T-cell (primary cell): ENCODE data around the gene UGT2B17. TPM values are rescaled to one million over a fixed set of nuclear protein-coding genes. Genes with fewer than 3 reads are reported as not detected.

ENCODE experiments used
- ATAC-seq, 4 experiments: fragments of 200-7000 bp in 3 of 4; fragments of 150-1000 bp in 1 of 4; cut with Tn5 transposase; replicated peaks in 1 of 4; 1 replicate in 3 of 4; 2 replicates in 1 of 4; pipeline ENCODE4 v1.10.0; 2021; ENCODE audit warnings: moderate library complexity in 3 of 4, mild to moderate bottlenecking in 2 of 4, moderate number of reproducible peaks in 1 of 4
- CTCF ChIA-PET, 2 donors: fragments of 300-600 bp; sonication (Branson Sonifier 250); formaldehyde crosslinking; loops; one replicate each; lab custom pipeline; 2022; ENCODE audit warnings: antibody characterized with exemption in 2 of 2; lab: Charles Lee
- POLR2A ChIA-PET, 2 donors: fragments of 300-600 bp; sonication (Branson Sonifier 250); formaldehyde crosslinking; loops; one replicate each; lab custom pipeline; 2022; ENCODE audit warnings: antibody characterized with exemption in 2 of 2; lab: Charles Lee
- DNase-seq, 35 experiments: peaks; one replicate each; pipeline versions ENCODE4 v3.0.0 to v3.0.0-alpha.2; 2013 to 2023
- H3K27ac ChIP-seq: one replicate; pipeline ENCODE4 v1.5.1; 2013; ENCODE audit warnings: low read length
- H3K27me3 ChIP-seq, 2 experiments: replicated peaks in 1 of 2; 1 replicate in 1 of 2; 2 replicates in 1 of 2; pipeline versions ENCODE4 v1.6.1 to v1.7.0; 2013; ENCODE audit warnings: low read length in 1 of 2, mixed read lengths in 1 of 2; ENCODE audit not compliant: control insufficient read depth in 2 of 2, insufficient read depth in 2 of 2; ENCODE audit errors: extremely low read depth in 1 of 2
- H3K36me3 ChIP-seq, 2 donors: 1 replicate in 1 of 2; 2 replicates in 1 of 2; pipeline versions ENCODE4 v1.6.1 to v1.7.0; 2013; ENCODE audit warnings: low read length in 1 of 2; ENCODE audit not compliant: control insufficient read depth in 2 of 2, insufficient read depth in 1 of 2; ENCODE audit errors: extremely low read depth in 1 of 2
- H3K4me1 ChIP-seq, 2 experiments: 1 replicate in 1 of 2; 2 replicates in 1 of 2; pipeline versions ENCODE4 v1.6.1 to v1.7.0; 2013; ENCODE audit warnings: low read length in 2 of 2, mixed read lengths in 1 of 2; ENCODE audit not compliant: insufficient read depth in 2 of 2, control insufficient read depth in 1 of 2; ENCODE audit errors: extremely low read depth in 1 of 2
- H3K4me3 ChIP-seq, 2 donors: 1 replicate in 1 of 2; 2 replicates in 1 of 2; pipeline versions ENCODE4 v1.5.1 to v1.7.0; 2013; ENCODE audit warnings: mild to moderate bottlenecking in 2 of 2, low read length in 1 of 2, moderate library complexity in 1 of 2; ENCODE audit not compliant: control insufficient read depth in 1 of 2; ENCODE audit errors: extremely low read depth in 1 of 2
- H3K9me3 ChIP-seq: 2 replicates; pipeline ENCODE4 v1.7.0; 2013
- H3K27ac Mint-ChIP-seq, 2 donors: one replicate each; pipeline ENCODE4 v1.8.0; 2020 to 2021; ENCODE audit warnings: mild to moderate bottlenecking in 2 of 2, mixed read lengths in 2 of 2
- H3K27me3 Mint-ChIP-seq, 2 donors: one replicate each; pipeline ENCODE4 v1.8.0; 2021 to 2022; ENCODE audit warnings: mixed read lengths in 2 of 2
- H3K36me3 Mint-ChIP-seq: one replicate; pipeline ENCODE4 v1.8.0; 2021; ENCODE audit warnings: mixed read lengths
- H3K4me1 Mint-ChIP-seq, 3 donors: one replicate each; pipeline ENCODE4 v1.8.0; 2020 to 2022; ENCODE audit warnings: mixed read lengths in 3 of 3, mild to moderate bottlenecking in 1 of 3
- H3K4me3 Mint-ChIP-seq, 3 donors: one replicate each; pipeline ENCODE4 v1.8.0; 2020 to 2022; ENCODE audit warnings: mild to moderate bottlenecking in 3 of 3, mixed read lengths in 3 of 3, moderate library complexity in 3 of 3
- H3K9me3 Mint-ChIP-seq, 3 donors: one replicate each; pipeline ENCODE4 v1.8.0; 2020 to 2022; ENCODE audit warnings: mixed read lengths in 3 of 3
- WGBS: methylation state at CpG from one replicate; pipeline ENCODE4 v1.1.5; 2013; ENCODE audit warnings: missing lambda C conversion rate; ENCODE audit not compliant: insufficient coverage; 5-methylcytosine and 5-hydroxymethylcytosine counted together
- total RNA-seq, 35 experiments: library from RNA in 6 of 35; stranded (reverse) in 6 of 35; fragments of 120-200 nt in 1 of 35; gene quantifications; one replicate each; pipeline versions ENCODE4 v1.2.1 to v1.2.4 and lab custom pipeline; 2013 to 2026

The UGT2B17 gene
- total RNA-seq, 5 donors from 2014 or later (not counting 1 experiment from before 2014, with no cell fraction given), result 0.18 to 0.35 TPM; not detected in 3

DNA sequence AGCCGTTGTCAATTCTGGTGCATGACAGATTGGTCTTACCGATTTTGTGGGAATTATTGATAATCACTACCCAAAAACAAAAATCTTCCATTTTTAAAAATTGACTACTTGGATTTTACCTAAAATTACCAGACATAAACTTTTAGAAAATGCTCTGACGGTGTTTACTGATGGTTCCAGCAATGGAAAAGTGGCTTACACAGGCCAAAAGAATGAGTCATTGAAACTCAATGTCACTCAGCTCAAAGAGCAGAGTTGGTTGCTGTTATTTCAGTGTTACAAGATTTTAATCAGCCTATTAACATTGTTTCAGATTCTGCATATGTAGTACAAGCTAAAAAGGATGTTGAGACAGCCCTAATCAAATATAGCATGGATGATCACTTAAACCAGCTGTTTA lies 23.0 kb upstream of the UGT2B17 start:
- ATAC-seq (no peak), DNase-seq (no peak)
- ChIA-PET POLR2A (no interaction called here), CTCF (no interaction called here)
- no peaks in the 10 kb centered on the region for H3K4me1 Mint-ChIP-seq
- H3K27ac Mint-ChIP-seq, result no peak overlapping the region
- no peak overlapping the region for H3K4me3 Mint-ChIP-seq
- H3K36me3 ChIP-seq, result no peaks in the 10 kb centered on the region
- H3K4me3 ChIP-seq, result no peak overlapping the region
- WGBS, result no CpG with 5 or more reads among the region's 3 CpGs
- H3K27me3 ChIP-seq, result no peaks in the 10 kb centered on the region
- H3K4me1 ChIP-seq, result no peaks in the 10 kb centered on the region
- no peaks in the 10 kb centered on the region for H3K27me3 Mint-ChIP-seq
- H3K9me3 Mint-ChIP-seq, result no peaks in the 10 kb centered on the region
- H3K27ac ChIP-seq, result no peak overlapping the region
- no peaks in the 10 kb centered on the region for H3K9me3 ChIP-seq
- no peaks in the 10 kb centered on the region for H3K36me3 Mint-ChIP-seq

DNA sequence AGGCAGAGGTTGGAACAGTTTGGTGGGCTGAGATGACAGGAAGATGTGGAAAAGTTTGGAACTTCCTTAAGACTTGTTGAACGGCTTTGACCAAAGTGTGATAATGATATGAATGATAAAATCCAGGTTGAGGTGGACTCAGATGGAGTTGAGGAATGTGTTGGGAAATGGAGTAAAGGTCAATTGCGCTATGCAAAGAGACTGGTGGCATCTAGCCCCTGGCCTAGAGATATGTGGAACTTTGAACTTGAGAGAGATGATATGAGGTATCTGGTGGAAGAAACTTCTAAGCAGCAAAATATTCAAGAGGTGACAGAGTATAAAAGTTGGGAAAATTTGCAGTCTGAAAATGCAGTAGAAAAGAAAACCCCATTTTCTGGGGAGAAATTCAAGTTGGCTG lies 21.4 kb upstream of the UGT2B17 start:
- ChIA-PET CTCF (no interaction called here), POLR2A (no interaction called here)
- Mint-ChIP-seq H3K4me1 (no peaks in the 10 kb centered on the region), H3K4me3 (no peak overlapping the region), H3K27ac (no peak overlapping the region), H3K36me3 (no peaks in the 10 kb centered on the region), H3K9me3 (no peaks in the 10 kb centered on the region), H3K27me3 (no peaks in the 10 kb centered on the region)
- Histone ChIP-seq H3K27me3 (no peaks in the 10 kb centered on the region), H3K4me1 (no peaks in the 10 kb centered on the region), H3K9me3 (no peaks in the 10 kb centered on the region), H3K36me3 (no peaks in the 10 kb centered on the region), H3K27ac (no peak overlapping the region), H3K4me3 (no peak overlapping the region)
- no peak for DNase-seq
- 100% methylated on average over 2 of the region's 2 CpGs for WGBS
- no peak for ATAC-seq

DNA sequence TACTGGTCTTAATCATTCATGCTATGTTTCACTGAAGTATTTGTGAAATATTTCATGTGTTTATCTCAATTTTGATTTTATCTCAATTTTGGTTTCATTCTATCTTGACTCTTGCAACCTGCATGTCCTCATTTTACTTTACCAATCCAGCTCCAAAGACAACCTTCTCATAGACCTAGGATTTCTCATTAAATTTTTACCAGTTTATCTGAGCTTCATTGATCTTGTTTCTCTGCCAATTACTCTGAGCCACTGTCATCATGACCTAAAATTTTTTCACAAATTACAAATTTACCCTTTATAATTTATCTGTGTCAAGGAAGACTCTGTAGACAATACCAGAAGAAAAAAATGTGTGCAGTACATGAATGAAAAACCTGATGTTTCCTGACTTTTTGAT lies 18.6 kb upstream of the UGT2B17 start:
- no peaks in the 10 kb centered on the region for H3K36me3 Mint-ChIP-seq
- ChIA-PET POLR2A (no interaction called here), CTCF (no interaction called here)
- Histone ChIP-seq H3K36me3 (no peaks in the 10 kb centered on the region), H3K27ac (no peak overlapping the region), H3K27me3 (no peaks in the 10 kb centered on the region), H3K4me1 (no peaks in the 10 kb centered on the region), H3K4me3 (no peak overlapping the region), H3K9me3 (no peaks in the 10 kb centered on the region)
- H3K27me3 Mint-ChIP-seq, result no peaks in the 10 kb centered on the region
- ATAC-seq, result no peak
- H3K4me1 Mint-ChIP-seq, result no peaks in the 10 kb centered on the region
- DNase-seq, result no peak
- no peak overlapping the region for H3K4me3 Mint-ChIP-seq
- H3K27ac Mint-ChIP-seq, result no peak overlapping the region
- no peaks in the 10 kb centered on the region for H3K9me3 Mint-ChIP-seq

DNA sequence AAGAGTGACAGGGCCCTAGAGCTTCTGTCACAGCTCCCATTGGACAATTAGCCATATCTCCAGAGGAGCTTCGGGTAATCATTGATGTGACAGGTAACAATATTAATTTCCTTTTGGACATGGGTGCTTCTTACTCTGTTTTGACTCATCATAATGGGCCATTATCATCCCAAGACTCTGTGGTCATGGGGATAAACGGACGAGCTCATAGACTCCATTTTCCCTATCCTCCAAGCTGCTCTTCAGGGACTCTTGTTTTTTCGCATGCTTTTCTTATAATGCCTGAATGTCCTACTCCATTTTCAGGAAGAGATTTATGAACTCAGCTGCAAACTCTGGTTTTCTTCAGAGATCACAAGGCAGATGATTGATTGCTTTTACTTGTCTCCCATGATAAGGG lies 17.0 kb upstream of the UGT2B17 start:
- H3K27ac Mint-ChIP-seq, result no peak overlapping the region
- ChIA-PET CTCF (no interaction called here), POLR2A (no interaction called here)
- Histone ChIP-seq H3K36me3 (no peaks in the 10 kb centered on the region), H3K4me1 (no peaks in the 10 kb centered on the region), H3K4me3 (no peak overlapping the region), H3K27me3 (no peaks in the 10 kb centered on the region), H3K9me3 (no peaks in the 10 kb centered on the region), H3K27ac (no peak overlapping the region)
- no peak for ATAC-seq
- H3K4me3 Mint-ChIP-seq, result no peak overlapping the region
- H3K9me3 Mint-ChIP-seq, result no peaks in the 10 kb centered on the region
- no peaks in the 10 kb centered on the region for H3K27me3 Mint-ChIP-seq
- no peak for DNase-seq
- no peaks in the 10 kb centered on the region for H3K36me3 Mint-ChIP-seq
- no peaks in the 10 kb centered on the region for H3K4me1 Mint-ChIP-seq
- WGBS, result 60% methylated on average over 2 of the region's 4 CpGs

DNA sequence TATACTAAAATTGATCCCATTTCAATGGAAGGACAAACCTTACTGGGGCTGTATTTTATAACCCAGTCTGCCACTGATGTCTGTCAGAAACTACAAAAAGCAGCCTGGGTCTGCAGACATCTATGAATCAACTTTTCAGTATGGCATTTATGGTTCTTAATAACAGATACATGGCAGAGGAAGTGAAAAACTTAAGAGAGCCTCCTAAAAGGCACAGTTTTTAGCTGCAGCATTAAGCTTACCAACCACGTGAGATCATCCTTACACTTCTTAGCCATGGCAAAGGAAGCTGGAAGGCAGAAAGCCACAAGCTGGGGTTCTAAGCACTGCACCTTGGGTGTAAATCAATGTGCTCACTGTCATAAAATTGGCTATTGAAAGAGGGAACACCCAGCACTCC lies 16.6 kb upstream of the UGT2B17 start:
- Mint-ChIP-seq H3K9me3 (no peaks in the 10 kb centered on the region), H3K4me3 (no peak overlapping the region), H3K27me3 (no peaks in the 10 kb centered on the region), H3K4me1 (no peaks in the 10 kb centered on the region), H3K27ac (no peak overlapping the region), H3K36me3 (no peaks in the 10 kb centered on the region)
- Histone ChIP-seq H3K27ac (no peak overlapping the region), H3K4me3 (no peak overlapping the region), H3K9me3 (no peaks in the 10 kb centered on the region), H3K27me3 (no peaks in the 10 kb centered on the region), H3K36me3 (no peaks in the 10 kb centered on the region), H3K4me1 (no peaks in the 10 kb centered on the region)
- WGBS, result no CpG with 5 or more reads among the region's 1 CpG
- DNase-seq (no peak), ATAC-seq (no peak)
- POLR2A ChIA-PET, result interaction anchor here in 1 of 2 donors (0.6 kb wide), 1 partner anchor 196 kb away, joined by 4 read pairs; no protein-coding TSS in a partner anchor
- CTCF ChIA-PET, result no interaction called here

DNA sequence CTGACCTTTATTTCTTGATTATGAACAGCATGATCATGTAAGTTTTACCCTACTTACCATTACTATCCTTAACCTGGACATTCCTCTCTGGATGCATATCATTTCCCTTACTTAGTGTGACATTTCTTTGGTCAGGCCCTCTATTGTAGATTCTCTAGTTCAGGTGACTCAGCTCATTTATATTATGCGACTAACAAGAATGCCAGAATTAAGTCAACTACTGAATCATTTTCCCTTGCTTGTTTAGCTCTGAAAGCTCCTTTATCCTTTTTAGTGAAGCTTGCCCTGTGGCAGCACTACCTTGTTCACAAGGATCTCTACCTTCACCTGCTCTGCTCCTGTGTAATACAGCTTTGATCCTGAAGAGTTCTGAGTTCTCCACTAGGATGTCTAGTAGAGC lies 15.1 kb upstream of the UGT2B17 start:
- no peak overlapping the region for H3K4me3 Mint-ChIP-seq
- H3K36me3 Mint-ChIP-seq, result no peaks in the 10 kb centered on the region
- ATAC-seq (no peak), DNase-seq (no peak)
- no peaks in the 10 kb centered on the region for H3K27me3 Mint-ChIP-seq
- WGBS, result 60% methylated on average over 1 of the region's 1 CpG
- H3K4me3 ChIP-seq, result no peak overlapping the region
- POLR2A ChIA-PET, result no interaction called here
- no peaks in the 10 kb centered on the region for H3K27me3 ChIP-seq
- CTCF ChIA-PET, result no interaction called here
- H3K4me1 Mint-ChIP-seq, result no peaks in the 10 kb centered on the region
- H3K4me1 ChIP-seq, result no peaks in the 10 kb centered on the region
- no peaks in the 10 kb centered on the region for H3K36me3 ChIP-seq
- no peak overlapping the region for H3K27ac Mint-ChIP-seq
- H3K9me3 ChIP-seq, result no peaks in the 10 kb centered on the region
- no peak overlapping the region for H3K27ac ChIP-seq
- no peaks in the 10 kb centered on the region for H3K9me3 Mint-ChIP-seq

DNA sequence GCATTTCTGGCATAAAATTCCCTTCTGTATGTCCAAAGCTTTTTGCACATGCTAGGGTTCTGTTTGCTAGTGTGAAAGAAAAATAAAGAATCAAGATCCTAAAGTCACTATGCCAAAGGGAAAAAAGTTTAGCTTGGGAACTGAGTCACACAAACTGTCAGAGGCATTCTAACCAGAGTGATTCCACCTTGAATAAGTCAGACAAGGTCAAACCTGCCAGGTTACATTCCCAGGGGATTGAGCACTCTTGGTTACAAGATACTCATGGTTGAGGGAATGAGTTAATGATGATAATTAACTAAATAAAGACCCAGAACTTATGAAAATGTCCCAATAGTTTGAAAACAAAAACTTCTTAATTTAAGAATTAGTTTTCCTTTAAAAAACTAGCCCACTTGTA lies 13.7 kb upstream of the UGT2B17 start:
- no peak overlapping the region for H3K27ac ChIP-seq
- H3K9me3 ChIP-seq, result no peaks in the 10 kb centered on the region
- DNase-seq, result no peak
- H3K4me3 Mint-ChIP-seq, result no peak overlapping the region
- peaks cover 0 to 5% of the 10 kb centered on the region in 2 donors for H3K27me3 Mint-ChIP-seq
- H3K27ac Mint-ChIP-seq, result no peak overlapping the region
- no peak overlapping the region for H3K4me3 ChIP-seq
- peaks cover 0 to 2% (median 0%) of the 10 kb centered on the region in 3 donors for H3K9me3 Mint-ChIP-seq
- no peaks in the 10 kb centered on the region for H3K4me1 Mint-ChIP-seq
- H3K36me3 ChIP-seq, result no peaks in the 10 kb centered on the region
- H3K36me3 Mint-ChIP-seq, result no peaks in the 10 kb centered on the region
- no peak for ATAC-seq
- POLR2A ChIA-PET, result no interaction called here
- H3K4me1 ChIP-seq, result no peaks in the 10 kb centered on the region
- CTCF ChIA-PET, result no interaction called here
- no peaks in the 10 kb centered on the region for H3K27me3 ChIP-seq
